GM21529 (cell line): Measurements from ENCODE around the gene GPR37L1.
"Not testable (repeated sequence)": the region's sequence is repeated elsewhere in the genome, so short reads cannot be mapped to it uniquely, and the experiment has no call there.

Experiments used
- ATAC-seq: cut with Tn5 transposase; IDR thresholded peaks from one replicate; pipeline ENCODE4 v1.9.1; 2021; ENCODE audit not compliant: unreplicated experiment

Gene GPR37L1

GRCh38 chr1:202167054-202167453 lies 44.3 kb downstream of the GPR37L1 start:
- ATAC-seq: not testable (repeated sequence)

DNA sequence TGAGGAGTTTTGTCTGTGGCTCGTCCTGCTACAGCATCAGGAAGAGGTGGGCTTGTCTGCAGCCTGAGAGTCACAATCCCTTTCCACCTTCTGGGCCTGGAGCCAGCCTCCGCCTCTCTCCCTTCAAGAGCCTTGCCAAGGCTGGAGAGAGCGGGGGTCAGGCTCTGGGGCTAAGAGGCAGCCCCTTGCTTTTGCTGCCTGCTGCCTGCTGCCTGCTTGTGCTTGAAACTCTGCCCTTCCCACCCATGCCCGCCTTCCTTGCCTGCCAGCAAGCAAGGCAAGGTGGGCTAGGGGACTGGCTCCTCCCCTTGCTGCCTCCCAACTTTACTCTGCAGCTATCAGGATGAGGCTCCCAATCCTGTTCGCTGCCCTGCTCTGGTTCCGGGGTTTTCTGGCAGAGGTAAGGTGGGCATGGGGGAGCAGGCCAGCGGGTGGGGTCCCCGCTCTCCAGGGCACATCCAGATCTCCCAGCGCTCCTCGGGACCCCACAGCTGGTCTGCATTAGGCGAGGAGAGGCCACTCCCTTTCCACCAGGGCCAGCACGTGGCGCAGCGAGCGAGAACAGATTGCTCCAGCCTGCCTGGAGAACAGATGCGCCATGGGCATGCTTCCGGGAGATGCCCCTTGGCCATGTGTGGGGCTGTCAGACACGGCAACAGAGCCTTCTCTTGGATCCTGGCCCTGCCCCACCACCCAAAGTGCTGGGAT lies 45.1 kb downstream of the GPR37L1 start:
- ATAC-seq: no peak

DNA sequence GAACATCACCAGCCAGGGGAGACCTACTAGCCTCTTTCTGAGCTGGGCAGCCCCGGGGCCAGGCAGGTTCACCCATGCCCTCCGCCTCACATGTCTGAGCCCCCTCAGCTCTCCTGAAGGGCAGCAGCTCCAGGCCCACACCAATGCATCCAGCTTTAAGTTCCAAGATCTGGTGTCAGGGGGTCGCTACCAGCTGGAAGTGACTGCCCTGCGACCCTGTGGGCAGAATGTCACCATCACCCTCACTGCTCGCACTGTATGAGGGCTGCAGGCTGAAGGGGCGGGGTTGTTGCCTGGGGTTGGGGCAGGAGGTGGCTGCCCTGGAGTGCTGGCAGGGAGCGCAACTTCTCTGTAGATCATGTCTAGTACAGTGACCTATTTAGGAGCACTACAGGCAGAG lies 46.1 kb downstream of the GPR37L1 start:
- ATAC-seq: no peak

DNA sequence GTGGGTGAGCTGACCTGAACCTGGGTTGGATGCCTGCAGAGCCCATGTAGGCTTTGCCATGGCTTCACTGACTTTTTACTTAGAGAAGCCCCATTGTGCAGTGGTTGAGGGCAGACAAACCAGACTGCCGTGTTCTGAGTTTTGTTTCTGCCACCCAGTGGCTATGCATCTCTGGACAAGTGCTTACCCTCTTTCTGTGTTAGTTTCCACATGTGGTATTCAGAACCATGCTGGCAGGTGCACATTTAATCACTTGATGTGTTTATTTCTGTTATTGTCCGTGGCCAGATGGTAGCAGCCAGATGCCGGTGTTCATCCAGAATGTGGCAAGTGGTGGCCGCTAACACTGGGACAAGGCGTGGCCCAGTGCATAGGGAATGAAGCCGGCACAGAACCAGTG lies 48.0 kb downstream of the GPR37L1 start:
- no peak for ATAC-seq

GRCh38 chr1:202171292-202172014 lies 48.7 kb downstream of the GPR37L1 start:
- ATAC-seq: no peak

- no peak for ATAC-seq
Measured at GRCh38 chr1:202172015-202172355, 49.3 kb downstream of the GPR37L1 start.

DNA sequence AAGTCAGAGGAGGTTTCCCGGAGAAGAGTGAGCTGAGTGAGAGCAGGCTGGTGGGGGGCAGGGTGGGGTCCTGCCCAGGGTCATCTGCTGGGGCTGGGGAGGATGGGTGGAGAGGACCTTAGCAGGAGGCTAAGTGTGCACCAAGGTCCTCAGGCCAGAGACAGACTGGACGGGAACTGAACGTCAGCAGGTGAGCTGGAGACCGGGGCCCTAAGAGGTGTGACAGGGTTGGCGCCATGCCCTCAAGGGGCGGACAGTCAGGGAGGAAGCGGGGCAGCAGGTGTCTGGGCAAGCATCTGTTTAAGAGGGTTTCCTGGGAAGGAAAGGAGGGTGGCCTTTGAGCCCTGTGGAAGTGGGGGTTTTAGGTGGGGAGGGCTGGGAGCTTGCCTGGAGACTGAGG lies 51.3 kb downstream of the GPR37L1 start:
- no peak for ATAC-seq

GRCh38 chr1:202176949-202177927 lies 54.5 kb downstream of the GPR37L1 start:
- no peak for ATAC-seq

DNA sequence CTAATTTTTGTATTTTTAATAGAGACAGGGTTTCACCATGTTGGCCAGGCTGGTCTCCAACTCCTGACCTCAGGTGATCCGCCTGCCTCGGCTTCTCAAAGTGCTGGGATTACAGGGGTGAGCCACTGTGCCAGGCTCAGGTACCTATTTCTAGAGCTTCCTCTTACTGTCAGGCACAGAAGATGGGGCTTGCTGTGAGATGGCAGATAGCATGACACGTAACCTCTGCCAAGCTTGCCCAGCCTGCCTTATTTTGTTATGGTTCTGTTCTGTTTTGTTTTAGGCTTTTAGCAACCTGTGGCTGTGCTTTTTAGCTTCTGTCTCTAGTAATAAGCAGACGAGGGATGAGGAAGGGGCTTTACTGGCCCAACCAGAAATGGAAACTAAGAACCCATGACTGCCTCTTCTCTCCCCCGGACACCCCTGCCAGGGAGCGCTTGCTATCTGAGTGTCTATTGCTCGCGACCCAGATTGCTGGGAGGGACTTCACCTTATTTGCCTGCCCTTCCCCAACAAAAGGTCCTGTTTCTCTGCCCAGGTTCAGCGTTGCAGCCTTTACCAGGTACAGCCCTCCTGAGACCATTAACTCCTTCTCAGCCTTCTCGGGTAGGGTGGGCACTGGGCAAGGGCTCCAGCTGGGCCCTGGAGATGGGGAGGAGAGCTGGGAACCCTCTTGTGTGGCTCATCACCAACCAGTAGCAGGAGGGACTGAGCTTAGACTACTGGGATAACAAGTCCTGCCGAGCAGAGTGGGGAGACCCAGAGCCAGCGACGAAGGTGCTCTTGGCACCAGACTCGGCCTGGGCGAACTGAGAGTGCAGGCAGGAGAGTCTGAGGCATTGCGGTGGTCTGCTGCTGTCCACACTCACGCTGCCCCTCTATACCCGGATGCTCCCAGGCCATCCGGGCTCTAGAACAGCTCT lies 57.4 kb downstream of the GPR37L1 start:
- ATAC-seq: no peak

DNA sequence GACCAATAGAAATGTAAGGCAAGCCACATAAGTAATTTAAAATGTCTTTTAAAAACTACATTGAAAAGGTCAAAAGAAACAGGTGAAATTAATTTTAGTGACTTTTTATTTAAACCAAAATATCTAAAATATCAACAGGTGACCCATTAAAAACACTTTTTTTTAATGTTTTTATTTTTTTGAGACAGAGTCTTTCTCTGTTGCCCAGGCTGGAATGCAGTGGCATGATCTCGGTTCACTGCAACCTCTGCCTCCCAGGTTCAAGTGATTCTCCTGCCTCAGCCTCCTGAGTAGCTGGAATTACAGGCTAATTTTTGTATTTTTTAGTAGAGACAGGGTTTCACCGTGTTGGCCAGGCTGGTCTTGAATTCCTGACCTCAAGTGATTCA lies 58.0 kb downstream of the GPR37L1 start:
- ATAC-seq: not testable (repeated sequence)

GRCh38 chr1:202181586-202181985 lies 58.9 kb downstream of the GPR37L1 start:
- ATAC-seq: no peak

GRCh38 chr1:202182040-202182877 lies 59.5 kb downstream of the GPR37L1 start:
- ATAC-seq: no peak
